GM19193 (cell line): Measurements from ENCODE around the gene MAD1L1.

Source experiments
- POLR2A ChIP-seq: IDR thresholded peaks from 4 replicates; pipeline ENCODE4 v1.6.1; 2011; ENCODE audit not compliant: insufficient read depth, insufficient read length; ENCODE audit errors: extremely low read depth

MAD1L1 gene

GRCh38 chr7:2104107-2104710 is 128.5 kb downstream of the MAD1L1 start:
- no peak for TF ChIP-seq POLR2A

GRCh38 chr7:2103071-2103898 is 129.5 kb downstream of the MAD1L1 start:
- no peak for TF ChIP-seq POLR2A

GRCh38 chr7:2102375-2102723 is 130.4 kb downstream of the MAD1L1 start:
- no peak for TF ChIP-seq POLR2A

GRCh38 chr7:2101630-2102374 is 130.9 kb downstream of the MAD1L1 start:
- TF ChIP-seq POLR2A = no peak

GRCh38 chr7:2100278-2101208 is 132.2 kb downstream of the MAD1L1 start:
- TF ChIP-seq POLR2A = no peak

GRCh38 chr7:2099048-2099957 is 133.4 kb downstream of the MAD1L1 start:
- no peak for TF ChIP-seq POLR2A

- no peak for TF ChIP-seq POLR2A
These were observed 134.2 kb downstream of the MAD1L1 start for GRCh38 chr7:2098496-2098895.

- TF ChIP-seq POLR2A = no peak
These were observed 134.7 kb downstream of the MAD1L1 start for GRCh38 chr7:2098056-2098455.

GRCh38 chr7:2097492-2097891 is 135.3 kb downstream of the MAD1L1 start:
- no peak for TF ChIP-seq POLR2A

- TF ChIP-seq POLR2A = no peak
These were observed 135.9 kb downstream of the MAD1L1 start for GRCh38 chr7:2096692-2097387.

GRCh38 chr7:2095436-2095835 is 137.3 kb downstream of the MAD1L1 start:
- TF ChIP-seq POLR2A = no peak

- TF ChIP-seq POLR2A = no peak
These were observed 138.2 kb downstream of the MAD1L1 start for GRCh38 chr7:2094454-2095045.

GRCh38 chr7:2093843-2094220 is 138.9 kb downstream of the MAD1L1 start:
- TF ChIP-seq POLR2A = no peak

GRCh38 chr7:2093215-2093842 is 139.4 kb downstream of the MAD1L1 start:
- TF ChIP-seq POLR2A = no peak
